GM10847 (cell line): ENCODE results near the gene ZNF827.

ENCODE experiments used
- POLR2A ChIP-seq: IDR thresholded peaks from 2 replicates; pipeline ENCODE4 v1.6.1; 2011; ENCODE audit not compliant: insufficient read length; ENCODE audit errors: extremely low read depth

The ZNF827 gene

DNA sequence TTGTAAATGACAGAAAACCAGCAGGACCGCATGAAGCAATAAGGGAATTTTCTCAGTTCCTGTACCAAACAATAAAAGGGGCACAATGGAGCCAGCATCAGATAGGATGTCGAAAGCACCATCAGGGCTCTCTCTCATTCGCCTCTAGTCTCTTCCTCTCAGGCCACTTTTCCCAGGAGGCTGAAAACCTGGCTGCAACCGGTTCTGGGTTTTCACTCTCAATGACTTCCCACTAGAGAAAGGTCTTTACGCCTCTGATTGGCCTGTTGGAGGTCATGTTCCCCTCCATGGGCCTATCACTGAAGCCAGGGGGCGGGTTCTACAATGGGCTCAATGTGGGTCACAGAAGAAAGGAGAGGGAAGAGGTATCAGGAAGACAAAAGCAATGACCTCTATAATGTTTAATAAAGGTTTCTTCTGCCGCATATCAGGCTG, 29.3 kb downstream of the ZNF827 start:
- TF ChIP-seq POLR2A = no peak

DNA sequence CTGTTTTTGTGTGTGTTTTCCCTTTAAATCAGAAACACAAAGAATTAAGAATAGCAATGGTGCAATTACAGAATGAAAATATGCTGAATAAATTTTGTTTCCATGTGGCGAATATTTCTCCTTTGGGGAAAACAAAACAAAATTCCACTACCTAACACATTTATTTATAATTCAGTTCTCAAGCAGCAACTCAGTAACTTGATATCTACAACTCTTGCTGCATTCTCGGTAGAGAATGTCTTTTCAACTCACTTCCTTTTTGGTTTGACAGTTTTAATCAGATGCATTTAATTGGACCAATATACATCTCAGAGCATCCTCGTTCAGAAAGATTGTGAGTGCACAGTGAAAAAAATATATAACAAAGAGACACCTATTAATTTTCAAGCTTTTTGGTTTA, 30.8 kb downstream of the ZNF827 start:
- no peak for TF ChIP-seq POLR2A

DNA sequence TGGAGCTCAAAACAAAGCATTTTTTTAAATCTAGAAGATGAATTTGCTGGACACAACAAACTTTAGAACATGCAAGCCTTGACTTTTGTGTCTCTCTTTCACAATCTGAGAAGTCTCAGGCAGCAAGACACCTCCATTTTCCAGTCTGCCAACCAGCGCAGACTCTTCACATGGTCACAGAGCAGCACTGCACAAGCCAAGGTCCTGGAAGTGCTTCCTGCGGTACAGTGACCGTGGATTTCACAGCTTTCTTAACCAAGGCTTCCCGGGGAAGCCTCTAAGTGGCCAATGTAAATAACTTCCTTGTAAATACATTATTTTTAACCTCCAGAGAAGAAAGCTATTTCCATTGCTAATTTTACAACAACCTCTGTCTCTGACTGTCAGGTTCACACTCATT, 31.2 kb downstream of the ZNF827 start:
- TF ChIP-seq POLR2A = no peak

DNA sequence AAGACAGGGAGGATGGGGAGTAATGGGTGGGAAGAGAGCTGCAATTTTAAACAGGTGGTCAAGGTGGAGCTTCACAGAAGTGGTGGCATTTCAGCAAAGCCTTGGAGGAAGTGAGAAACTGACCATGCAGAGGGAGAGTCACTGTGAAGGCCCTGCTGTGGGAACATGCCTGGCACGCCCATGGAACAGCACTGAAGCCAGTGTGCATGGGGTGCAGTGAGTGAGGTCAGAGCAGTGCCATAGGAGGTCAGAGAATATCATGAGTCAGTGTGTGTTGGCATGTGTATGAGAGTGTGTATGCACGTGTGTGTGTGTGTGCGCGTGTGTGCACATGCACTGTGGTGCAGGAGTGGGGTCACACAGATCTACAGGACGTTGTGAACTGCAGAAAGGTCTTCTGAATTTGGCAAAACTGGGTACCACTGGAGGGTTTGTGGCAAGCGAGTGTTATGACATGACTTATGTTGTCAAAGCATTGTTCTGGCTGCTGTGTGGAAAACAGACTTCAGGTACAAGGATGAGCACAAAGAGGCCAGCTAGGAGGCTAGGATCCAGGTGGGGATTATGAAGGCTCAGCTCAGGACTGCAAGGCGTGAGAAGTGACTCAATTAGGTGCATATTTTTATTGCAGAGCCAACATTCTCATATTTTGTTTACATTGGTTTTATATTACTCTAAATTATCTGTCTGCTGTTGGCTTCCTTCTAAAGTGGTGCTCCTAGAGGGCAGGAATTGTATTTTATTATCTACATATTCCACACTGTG, 34.0 kb downstream of the ZNF827 start:
- no peak for TF ChIP-seq POLR2A

DNA sequence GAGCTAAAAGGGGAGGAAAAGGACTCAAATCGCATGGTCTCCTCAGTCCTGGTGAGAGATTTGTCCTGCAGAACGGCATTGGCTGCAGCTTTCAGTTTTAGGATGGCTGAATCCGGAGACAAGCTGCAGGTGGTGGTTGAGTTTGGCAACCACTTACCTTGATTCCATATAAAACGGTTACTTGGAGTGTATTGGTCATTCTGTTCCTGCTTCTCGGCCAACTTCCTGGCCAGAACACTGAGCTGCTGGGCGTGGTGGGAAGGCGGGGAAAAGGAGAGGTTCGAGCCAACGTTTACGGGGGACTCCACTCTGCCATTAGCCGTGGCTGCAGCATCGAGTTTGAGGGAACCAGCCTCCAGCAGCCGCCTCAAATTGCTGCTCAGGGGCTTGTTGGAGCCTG, 36.1 kb downstream of the ZNF827 start:
- no peak for TF ChIP-seq POLR2A

DNA sequence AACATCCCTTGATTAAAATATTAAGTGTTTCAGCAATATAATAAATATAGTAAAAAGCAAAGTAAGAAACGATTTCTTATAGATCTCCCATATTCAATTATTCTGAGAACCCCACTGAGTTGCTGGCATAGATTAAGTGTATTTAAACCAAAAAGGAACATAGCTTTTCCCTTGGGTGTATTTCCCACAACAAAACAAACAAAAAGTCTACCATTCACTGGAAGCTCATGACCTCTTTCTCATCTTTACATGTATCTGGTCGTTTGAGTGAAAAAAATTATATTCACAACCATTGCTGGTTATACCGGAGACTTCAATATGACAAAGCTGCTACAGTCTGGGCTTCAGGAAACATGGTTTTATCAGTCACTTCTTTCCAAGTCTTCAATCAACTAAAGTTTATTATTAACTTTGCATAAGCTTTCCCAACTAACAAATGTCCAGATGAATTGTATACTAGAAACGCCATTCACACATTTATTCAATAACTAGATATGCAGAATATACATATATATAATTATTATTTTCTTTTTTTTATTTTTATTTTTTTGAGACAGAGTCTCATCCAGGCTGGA, 38.6 kb downstream of the ZNF827 start:
- TF ChIP-seq POLR2A = no peak

DNA sequence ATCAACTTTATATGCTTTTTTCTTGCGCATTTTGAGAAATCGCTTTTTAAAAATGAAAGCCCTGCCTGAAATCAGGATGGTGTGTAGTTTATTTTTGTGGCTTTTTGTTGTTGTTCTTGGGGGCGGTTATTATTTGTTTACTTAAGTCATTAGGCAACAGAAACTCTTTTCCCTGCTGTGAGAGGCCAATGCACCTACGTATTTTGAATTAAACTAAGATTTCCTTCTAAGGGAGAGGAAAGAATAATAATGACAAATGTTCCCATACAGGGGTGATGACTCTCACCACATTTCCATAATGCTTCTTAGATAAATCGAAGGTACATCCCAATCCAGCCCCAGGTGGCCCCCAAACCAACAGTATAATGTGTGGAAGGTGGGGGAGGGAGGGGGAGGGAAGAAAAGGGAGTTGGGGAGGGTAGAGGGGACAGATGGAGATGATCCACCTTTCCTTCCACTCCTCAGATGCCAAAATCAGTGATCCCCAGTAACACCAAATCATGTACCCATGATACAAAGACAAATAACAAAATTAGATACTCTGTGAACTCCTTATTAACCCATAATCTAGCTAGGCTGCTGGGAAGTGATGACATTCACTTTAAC, 39.6 kb downstream of the ZNF827 start:
- TF ChIP-seq POLR2A = no peak

DNA sequence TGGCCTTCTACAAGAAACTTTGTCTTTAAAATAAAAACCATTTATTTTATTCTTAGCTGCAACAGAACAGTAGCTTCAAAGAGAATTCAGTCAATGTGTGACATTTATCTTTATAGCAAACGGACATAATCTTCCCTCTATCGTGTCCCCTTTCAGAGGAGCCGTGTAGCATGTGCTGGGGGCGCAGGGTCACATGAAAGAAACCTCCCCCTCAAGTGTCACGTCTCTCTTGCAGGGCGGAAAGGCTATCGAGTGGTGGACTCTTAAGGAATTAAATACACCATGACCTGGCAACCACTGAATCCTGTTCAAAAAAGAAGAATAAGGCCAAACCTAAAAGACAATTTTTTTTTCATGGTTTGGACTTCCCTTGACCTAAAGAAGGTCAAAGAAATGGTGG, 40.2 kb downstream of the ZNF827 start:
- TF ChIP-seq POLR2A = no peak

DNA sequence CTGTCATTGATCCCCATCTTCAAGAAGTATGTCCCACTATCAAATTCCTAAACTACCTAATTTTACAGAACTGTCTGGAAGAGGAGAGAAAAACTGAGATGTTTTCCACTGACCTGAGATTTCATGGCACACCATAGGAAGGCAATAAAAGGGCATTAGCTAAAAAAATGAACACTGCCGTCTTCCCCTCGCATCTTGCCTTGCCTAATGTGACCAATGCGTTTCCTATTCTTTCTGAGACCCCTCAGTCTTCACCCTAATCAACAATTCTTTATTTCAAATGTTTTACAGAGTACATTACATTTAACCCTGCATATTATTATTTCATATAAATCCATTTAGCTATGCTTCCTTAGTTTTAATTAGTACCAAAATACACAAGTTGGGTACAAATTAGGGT, 43.6 kb downstream of the ZNF827 start:
- no peak for TF ChIP-seq POLR2A

DNA sequence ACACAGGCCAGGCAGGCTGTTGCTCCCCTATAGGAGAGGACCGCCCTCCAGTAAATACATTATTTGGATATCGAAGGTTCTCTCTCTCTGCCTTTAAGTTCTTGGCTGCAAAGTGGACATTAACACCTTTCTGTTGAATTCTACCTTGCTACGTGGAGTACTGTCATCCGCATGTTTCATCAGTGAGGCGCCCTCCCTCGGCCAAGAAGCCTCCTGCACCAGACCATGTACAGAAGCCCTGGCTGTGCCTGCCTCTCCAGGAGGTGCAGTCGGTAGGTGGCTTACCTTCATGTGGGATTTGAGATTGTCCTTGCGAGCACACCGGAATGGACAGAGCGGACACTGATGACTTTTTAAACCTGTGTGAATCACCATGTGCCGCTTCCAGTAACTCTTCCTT, 46.7 kb downstream of the ZNF827 start:
- no peak for TF ChIP-seq POLR2A

DNA sequence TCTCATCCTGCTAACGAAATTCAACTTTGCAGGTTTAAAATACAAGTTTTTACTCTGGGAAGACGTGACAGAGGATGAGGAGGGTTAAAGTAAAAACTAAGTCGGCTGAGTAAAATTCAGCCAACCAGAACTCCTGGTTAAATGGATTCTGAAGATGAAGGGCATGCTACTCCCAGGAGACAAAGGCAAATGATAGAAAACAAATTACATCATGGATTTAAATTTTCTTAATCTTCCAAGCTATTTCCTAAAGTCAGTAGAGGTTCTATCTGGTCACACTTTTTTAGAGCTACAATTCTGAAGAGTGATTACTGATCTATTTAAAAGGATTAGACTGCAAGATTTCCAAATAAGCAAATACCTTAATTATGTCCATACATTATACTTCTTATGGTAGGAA, 47.9 kb downstream of the ZNF827 start:
- no peak for TF ChIP-seq POLR2A

DNA sequence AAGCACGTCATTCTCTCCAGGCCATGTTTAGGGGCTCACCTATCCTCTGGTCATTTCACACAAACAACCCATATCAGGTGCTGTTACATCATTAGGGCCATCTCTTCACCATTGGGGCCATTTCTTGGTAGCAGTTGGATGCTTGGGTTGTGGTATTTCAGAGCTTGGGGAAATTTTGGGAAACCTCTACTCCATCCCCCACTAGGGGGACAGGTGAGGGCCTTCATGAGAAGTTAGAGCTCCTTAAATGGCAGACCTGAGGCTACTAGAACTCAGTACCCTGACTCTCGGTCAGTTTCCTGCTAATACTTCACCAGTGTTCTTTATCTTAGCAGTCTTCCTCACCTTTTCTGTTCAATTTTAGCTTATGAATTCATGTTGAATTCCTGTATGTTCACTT, 50.2 kb downstream of the ZNF827 start:
- TF ChIP-seq POLR2A = no peak

DNA sequence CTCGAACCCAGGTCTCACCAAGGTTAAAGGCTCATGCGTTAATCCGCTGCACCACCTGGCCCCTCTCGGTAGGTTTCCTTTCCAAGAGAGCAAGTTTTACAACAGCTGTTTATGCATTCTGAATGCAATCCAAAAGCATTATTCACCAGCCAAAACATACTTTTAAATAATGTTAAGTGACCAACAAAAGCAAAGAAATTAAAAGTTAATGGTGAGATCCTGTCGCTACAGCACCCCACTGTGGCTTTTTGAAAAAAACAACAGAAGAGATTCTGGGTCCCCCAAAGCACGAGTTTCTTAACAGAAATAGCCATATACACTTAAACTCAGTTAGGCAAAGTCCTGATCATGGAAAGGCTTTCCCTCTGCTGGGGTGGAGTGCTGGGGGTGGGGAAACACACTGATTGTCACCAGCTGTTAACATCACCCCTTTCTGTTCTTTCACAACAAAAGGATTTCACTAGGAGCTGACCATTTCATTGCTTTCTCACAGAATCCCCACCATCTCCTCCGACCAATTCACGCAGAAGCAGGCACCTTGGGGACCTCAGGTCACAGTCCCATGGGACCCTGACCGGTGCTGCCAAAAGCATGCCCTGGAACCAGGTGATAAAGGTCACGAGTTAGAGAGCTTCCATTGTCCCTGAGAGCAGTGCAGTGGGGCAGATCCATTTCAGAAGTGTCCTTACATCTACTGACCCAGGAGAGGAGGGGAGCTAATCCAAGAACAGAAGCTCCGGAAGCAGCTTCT, 51.2 kb downstream of the ZNF827 start:
- TF ChIP-seq POLR2A = no peak

DNA sequence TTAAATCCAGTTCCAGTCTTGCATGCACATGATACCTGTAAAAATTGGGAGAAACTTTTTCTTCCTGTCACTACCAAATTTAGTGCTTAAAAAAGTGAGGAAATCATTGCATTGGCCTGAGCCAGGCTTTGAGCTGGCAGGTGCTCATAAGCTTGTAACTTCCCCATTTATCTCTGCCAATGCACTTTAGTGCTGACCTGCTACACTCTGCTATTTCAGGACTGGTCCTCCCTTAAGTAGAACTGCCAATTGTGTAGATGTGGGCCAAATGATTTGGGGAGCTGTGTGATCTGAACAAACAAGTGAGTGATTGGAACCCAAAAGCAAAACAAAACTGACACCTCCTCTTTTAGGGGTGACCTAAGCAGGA, 51.8 kb downstream of the ZNF827 start:
- no peak for TF ChIP-seq POLR2A

DNA sequence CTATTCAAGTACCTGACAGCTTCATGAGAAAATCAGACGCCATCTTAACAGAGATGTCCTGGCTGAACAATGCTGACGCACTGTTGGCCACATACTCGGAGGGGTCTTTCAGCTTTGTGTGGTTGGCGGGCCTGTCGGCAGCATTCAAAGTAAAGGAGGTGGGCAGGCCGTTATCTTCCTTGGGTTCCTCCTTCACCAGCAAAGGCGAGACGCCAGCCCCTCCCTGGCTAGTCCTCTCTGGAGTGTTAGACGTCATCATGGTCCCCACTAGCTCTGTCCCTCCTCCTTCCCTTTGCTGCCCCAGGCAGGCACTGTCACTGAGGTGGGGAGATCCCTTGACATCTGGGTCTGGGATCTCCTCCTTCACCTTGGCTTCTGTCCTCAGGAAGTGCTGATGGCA, 53.0 kb downstream of the ZNF827 start:
- TF ChIP-seq POLR2A = no peak

DNA sequence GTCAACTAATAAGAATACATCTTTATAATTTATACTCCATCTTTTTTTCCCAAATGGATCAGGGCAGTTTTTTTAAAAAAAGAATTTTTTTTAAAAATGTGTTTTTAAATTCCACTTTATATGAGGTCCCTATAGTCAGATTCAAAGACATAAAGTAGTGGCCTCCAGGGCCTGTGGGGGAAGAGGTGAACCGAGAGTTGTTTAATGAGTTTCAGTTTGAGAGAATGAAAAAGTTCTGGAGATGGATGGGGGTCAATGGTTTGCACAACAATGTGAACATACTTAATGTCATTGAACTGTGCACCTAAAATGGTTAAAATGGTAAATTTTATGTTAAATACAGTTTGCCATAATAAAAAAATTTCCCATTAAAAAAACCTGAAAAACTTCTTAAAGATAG, 53.8 kb downstream of the ZNF827 start:
- no peak for TF ChIP-seq POLR2A
